PC-9 (cell line): ENCODE results near the gene PLIN4. TPM values are rescaled to one million over a fixed set of nuclear protein-coding genes. Genes with fewer than 3 reads are reported as not detected.

Experiments used
- BruUV-seq: library from RNA; stranded (reverse); fragments of 400-500 nt; replicated peaks from 2 replicates; lab custom pipeline; 2021; lab: Mats Ljungman, UMichigan
- CTCF ChIA-PET: fragments of 300-600 bp; sonication (Branson Sonifier 250); formaldehyde crosslinking; loops from one replicate; lab custom pipeline; 2022; ENCODE audit warnings: antibody characterized with exemption; lab: Charles Lee
- POLR2A ChIA-PET: fragments of 300-600 bp; sonication (Branson Sonifier 250); formaldehyde crosslinking; loops from one replicate; lab custom pipeline; 2022; ENCODE audit warnings: antibody characterized with exemption; ENCODE audit not compliant: unreplicated experiment; lab: Charles Lee
- DNase-seq, 2 experiments: peaks; one replicate each; pipeline versions ENCODE4 v3.0.0 to v3.0.0-alpha.2; 2015 to 2022; ENCODE audit warnings: mixed read lengths in 1 of 2
- H2AFZ ChIP-seq: fragments of 200-600 bp; sonication (generic); 2 replicates; pipeline ENCODE4 v1.8.1; 2017; ENCODE audit warnings: antibody characterized with exemption
- H3F3A ChIP-seq: fragments of 200-600 bp; sonication (generic); 2 replicates; pipeline ENCODE4 v1.8.1; 2017; ENCODE audit warnings: antibody characterized with exemption, mild to moderate bottlenecking, low read depth; ENCODE audit not compliant: insufficient read depth
- H3K27ac ChIP-seq: fragments of 200-600 bp; sonication (generic); 2 replicates; pipeline ENCODE4 v1.6.1; 2016; ENCODE audit warnings: mixed run types
- H3K27me3 ChIP-seq: fragments of 200-600 bp; sonication (generic); 2 replicates; pipeline ENCODE4 v1.6.1; 2016; ENCODE audit warnings: low read depth, mixed run types; ENCODE audit not compliant: insufficient read depth
- H3K36me3 ChIP-seq: fragments of 200-600 bp; sonication (generic); 2 replicates; pipeline ENCODE4 v1.6.1; 2016; ENCODE audit warnings: low read depth, mixed run types
- H3K4me1 ChIP-seq: fragments of 200-600 bp; sonication (generic); replicated peaks from 2 replicates; pipeline ENCODE4 v1.6.1; 2016; ENCODE audit warnings: mixed run types; ENCODE audit not compliant: insufficient read depth
- H3K4me2 ChIP-seq: fragments of 200-600 bp; sonication (generic); 2 replicates; pipeline ENCODE4 v1.6.1; 2017; ENCODE audit warnings: mixed run types
- H3K4me3 ChIP-seq: fragments of 200-600 bp; sonication (generic); 2 replicates; pipeline ENCODE4 v1.6.1; 2016; ENCODE audit warnings: mixed run types
- H3K79me2 ChIP-seq: fragments of 200-600 bp; sonication (generic); 2 replicates; pipeline ENCODE4 v1.6.1; 2017; ENCODE audit warnings: low read depth, mixed run types
- H3K9me2 ChIP-seq: fragments of 200-600 bp; sonication (generic); 2 replicates; pipeline ENCODE4 v1.8.1; 2017; ENCODE audit warnings: mild to moderate bottlenecking; ENCODE audit not compliant: insufficient read depth
- H3K9me3 ChIP-seq: fragments of 200-600 bp; sonication (generic); 2 replicates; pipeline ENCODE4 v1.8.1; 2016; ENCODE audit warnings: low read depth; ENCODE audit not compliant: insufficient read depth
- H4K20me1 ChIP-seq: fragments of 200-600 bp; sonication (generic); 2 replicates; pipeline ENCODE4 v1.8.1; 2017; ENCODE audit not compliant: insufficient read depth
- EZH2 ChIP-seq: fragments of 200-600 bp; sonication (generic); IDR thresholded peaks from 2 replicates; pipeline ENCODE4 v1.8.0; 2017; ENCODE audit warnings: antibody characterized with exemption, low read depth
- intact Hi-C: fragments of 100-400 bp; cut with micrococcal nuclease; formaldehyde crosslinking; loops from one replicate; pipeline ENCODE4 v1.10.0; 2022; ENCODE audit not compliant: unreplicated experiment
- total RNA-seq: library from RNA; stranded (reverse); gene quantifications from 2 replicates; pipeline ENCODE4 v1.2.3, GENCODE V29; 2021
- TF ChIP-seq, protein P1 (sequence below): fragments of 200-600 bp; sonication (generic); conservative IDR thresholded peaks from 2 replicates; pipeline ENCODE4 v1.6.1; 2017; ENCODE audit warnings: mixed run types, antibody characterized with exemption, mild to moderate bottlenecking, moderate library complexity

PLIN4 gene
- total RNA-seq, 1 experiment from 2014 or later = 1.6 TPM

DNA sequence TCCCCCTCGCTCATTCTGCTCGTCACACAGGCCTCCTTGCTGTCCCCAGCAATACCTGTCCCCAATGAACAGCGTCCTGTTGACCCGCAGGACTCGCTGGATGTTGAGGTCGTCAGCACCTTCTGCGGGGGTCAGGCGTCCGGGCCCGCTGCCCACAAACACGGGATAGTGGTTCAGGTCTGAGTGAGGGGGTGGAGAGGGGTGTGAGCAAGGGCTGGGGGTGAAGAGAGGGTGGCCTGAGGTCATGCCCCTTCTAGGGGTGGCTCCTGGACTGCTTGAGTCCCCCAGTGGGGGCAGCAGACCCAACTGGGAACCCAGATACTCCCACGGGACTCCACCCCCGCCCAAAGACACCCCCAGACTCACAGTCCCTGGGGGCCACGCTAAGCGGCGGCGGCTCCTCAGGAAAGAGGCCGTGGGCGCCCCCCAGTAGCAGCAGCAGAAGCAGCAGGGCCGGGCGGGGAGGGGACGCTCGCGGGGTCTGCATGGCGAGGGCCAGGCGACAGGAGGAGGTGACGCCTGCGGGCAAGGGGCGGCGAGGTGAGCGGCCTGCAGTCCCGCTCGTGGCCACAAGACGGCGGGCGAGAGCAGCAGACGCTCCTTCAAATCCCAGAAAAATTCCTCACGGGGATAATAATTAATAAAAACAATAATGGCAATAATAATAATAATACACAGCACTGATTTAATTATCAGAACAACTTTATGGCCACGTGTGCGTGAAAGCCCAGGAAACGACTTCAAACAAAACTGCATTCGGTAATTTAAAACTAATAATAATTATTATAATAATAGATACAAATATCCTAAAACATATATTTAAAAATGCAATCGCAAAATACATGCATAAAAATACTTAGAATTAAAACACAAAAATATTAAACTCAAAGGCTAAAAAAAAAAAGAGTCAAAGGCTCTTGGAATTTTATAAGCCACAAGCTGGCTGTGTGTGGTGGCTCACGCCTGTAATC lies 40.0 kb upstream of the PLIN4 start:
- H3K79me2 ChIP-seq = no peaks in the 10 kb centered on the region
- H2AFZ ChIP-seq = no peak overlapping the region
- POLR2A ChIA-PET = no interaction called here
- H3K27me3 ChIP-seq = no peaks in the 10 kb centered on the region
- H3K4me2 ChIP-seq = peak overlapping the region; percentile 54; the same call in 1 of the 2 replicates
- H3K4me1 ChIP-seq = no peaks in the 10 kb centered on the region
- peak in 1 of 2 experiments; percentile 36 for DNase-seq
- no peaks in the 10 kb centered on the region for H3K9me3 ChIP-seq
- TF ChIP-seq, protein P1, sequence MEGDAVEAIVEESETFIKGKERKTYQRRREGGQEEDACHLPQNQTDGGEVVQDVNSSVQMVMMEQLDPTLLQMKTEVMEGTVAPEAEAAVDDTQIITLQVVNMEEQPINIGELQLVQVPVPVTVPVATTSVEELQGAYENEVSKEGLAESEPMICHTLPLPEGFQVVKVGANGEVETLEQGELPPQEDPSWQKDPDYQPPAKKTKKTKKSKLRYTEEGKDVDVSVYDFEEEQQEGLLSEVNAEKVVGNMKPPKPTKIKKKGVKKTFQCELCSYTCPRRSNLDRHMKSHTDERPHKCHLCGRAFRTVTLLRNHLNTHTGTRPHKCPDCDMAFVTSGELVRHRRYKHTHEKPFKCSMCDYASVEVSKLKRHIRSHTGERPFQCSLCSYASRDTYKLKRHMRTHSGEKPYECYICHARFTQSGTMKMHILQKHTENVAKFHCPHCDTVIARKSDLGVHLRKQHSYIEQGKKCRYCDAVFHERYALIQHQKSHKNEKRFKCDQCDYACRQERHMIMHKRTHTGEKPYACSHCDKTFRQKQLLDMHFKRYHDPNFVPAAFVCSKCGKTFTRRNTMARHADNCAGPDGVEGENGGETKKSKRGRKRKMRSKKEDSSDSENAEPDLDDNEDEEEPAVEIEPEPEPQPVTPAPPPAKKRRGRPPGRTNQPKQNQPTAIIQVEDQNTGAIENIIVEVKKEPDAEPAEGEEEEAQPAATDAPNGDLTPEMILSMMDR = peak; percentile 94
- no peak for TF ChIP-seq EZH2
- no peaks in the 10 kb centered on the region for H3K36me3 ChIP-seq
- no peaks in the 10 kb centered on the region for H3K9me2 ChIP-seq
- CTCF ChIA-PET = no interaction called here
- no peak overlapping the region for H3K27ac ChIP-seq
- peaks cover 3% of the 10 kb centered on the region for H3F3A ChIP-seq
- no peaks in the 10 kb centered on the region for H4K20me1 ChIP-seq
- no peak overlapping the region for H3K4me3 ChIP-seq
- intact Hi-C loops = no loop called here
- no TSS peak for BruUV-seq

DNA sequence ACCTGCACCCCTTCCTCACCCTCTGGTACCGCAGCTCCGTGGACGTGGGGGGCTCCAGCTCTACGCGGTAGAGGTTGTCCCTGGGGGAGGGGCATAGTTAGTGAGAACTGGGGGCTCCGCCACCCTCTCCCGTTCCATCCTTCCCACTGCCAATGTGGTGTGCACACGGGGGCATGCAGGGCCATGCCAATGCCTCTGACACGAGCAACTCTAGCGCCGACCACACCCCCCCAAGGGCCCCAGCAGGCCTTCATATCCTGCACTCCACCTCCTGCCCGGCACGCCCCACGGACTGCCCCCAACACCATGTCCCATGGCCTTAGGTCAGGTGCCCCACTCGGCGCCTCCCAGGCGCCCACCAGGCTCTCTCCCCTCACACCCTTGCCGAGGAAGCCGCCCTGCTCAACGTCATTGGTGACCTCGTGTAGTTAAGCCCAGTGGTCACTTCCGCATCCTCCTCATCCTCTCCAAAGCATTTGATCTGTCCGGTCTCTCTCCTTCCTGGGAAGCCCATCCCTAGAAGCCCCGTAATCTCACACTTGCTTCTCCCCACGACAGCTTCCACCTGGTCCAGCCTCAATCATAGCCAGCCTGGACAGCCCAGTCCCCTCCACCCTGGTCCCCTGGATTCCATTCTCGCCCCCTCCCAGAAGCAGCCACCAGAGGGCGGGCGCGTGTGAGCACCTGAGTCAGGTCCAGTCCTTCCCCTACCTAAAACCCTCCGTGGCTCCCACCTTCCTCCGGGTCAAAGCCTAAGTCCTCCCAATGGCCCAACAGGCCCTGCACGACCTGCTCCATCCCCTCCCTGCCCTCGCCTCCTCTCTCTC lies 39.1 kb upstream of the PLIN4 start:
- CTCF ChIA-PET = no interaction called here
- peaks cover 3% of the 10 kb centered on the region for H3F3A ChIP-seq
- no peak overlapping the region for H2AFZ ChIP-seq
- no peaks in the 10 kb centered on the region for H3K9me3 ChIP-seq
- POLR2A ChIA-PET = no interaction called here
- no TSS peak for BruUV-seq
- no peaks in the 10 kb centered on the region for H3K36me3 ChIP-seq
- H3K4me3 ChIP-seq = no peak overlapping the region
- no peaks in the 10 kb centered on the region for H3K9me2 ChIP-seq
- H4K20me1 ChIP-seq = no peaks in the 10 kb centered on the region
- H3K27me3 ChIP-seq = no peaks in the 10 kb centered on the region
- no peaks in the 10 kb centered on the region for H3K79me2 ChIP-seq
- no peak overlapping the region for H3K27ac ChIP-seq
- intact Hi-C loops = no loop called here
- TF ChIP-seq, protein P1 = no peak
- TF ChIP-seq EZH2 = no peak
- peak in 1 of 2 experiments; percentile 28 for DNase-seq
- H3K4me2 ChIP-seq = peak overlapping the region; percentile 42
- H3K4me1 ChIP-seq = no peaks in the 10 kb centered on the region

DNA sequence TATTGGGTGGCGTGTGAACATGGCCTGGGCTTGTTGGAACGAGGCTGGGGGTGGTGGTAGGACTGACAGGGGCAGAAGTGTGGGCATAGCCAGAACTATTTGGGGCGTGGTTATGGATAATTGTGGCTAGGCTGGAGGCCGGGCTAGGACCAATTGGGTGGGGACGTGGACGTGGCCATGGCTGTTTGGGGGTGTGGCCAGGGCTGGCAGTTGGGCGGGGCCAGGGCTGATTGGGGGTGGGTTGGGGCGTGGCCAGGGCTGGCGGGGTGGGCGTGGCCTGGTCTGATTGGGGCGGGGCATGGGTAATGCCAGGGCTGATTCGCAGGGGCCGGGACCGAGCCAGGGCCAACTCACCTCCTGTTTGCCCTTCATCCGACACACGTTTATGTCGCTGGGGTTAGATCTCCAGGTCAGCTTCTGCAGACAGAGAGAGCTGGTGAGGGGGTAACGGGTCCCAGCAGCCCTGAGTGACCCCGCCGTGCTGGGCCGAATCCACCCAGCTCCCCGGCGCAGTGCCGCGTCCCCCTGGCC lies 38.4 kb upstream of the PLIN4 start:
- Histone ChIP-seq H3K4me1 (no peaks in the 10 kb centered on the region), H3K27ac (no peak overlapping the region), H3K27me3 (no peaks in the 10 kb centered on the region), H3K79me2 (no peaks in the 10 kb centered on the region), H3F3A (peaks cover 3% of the 10 kb centered on the region), H2AFZ (no peak overlapping the region), H3K4me3 (peak overlapping the region; percentile 31; the same call in 1 of the 2 replicates), H3K9me3 (no peaks in the 10 kb centered on the region), H3K36me3 (no peaks in the 10 kb centered on the region), H3K9me2 (no peaks in the 10 kb centered on the region), H4K20me1 (no peaks in the 10 kb centered on the region), H3K4me2 (peak overlapping the region; percentile 56)
- CTCF ChIA-PET = interaction anchor here (0.7 kb wide), 1 partner anchor 419 kb away, joined by 7 read pairs; no protein-coding TSS in a partner anchor
- intact Hi-C loops = no loop called here
- POLR2A ChIA-PET = no interaction called here
- no peak for TF ChIP-seq EZH2
- TF ChIP-seq, protein P1 = no peak
- peak in 1 of 2 experiments; percentile 41 for DNase-seq
- BruUV-seq = no TSS peak
